SK-N-SH (cell line): ENCODE data around the gene GADD45B. TPM values are rescaled to one million over a fixed set of nuclear protein-coding genes. Genes with fewer than 3 reads are reported as not detected.
A peak's percentile ranks its signal among the peaks of the same experiment; 100 is the strongest.

Experiments used
- CTCF ChIA-PET: fragments of 300-600, 350-600 bp; formaldehyde crosslinking; extraction: SDS; loops from one replicate; lab custom pipeline; 2021; lab: Yijun Ruan, JAX
- POLR2A ChIA-PET: fragments of 350-600 bp; sonication (Branson Sonifier 250); formaldehyde crosslinking; extraction: SDS; loops from one replicate; lab custom pipeline; 2020; ENCODE audit warnings: antibody characterized with exemption, inconsistent platforms; lab: Yijun Ruan, JAX
- DNase-seq: peaks from one replicate; pipeline ENCODE4 v3.0.0; 2012
- H2AFZ ChIP-seq: fragments of 200-600 bp; sonication (generic); 2 replicates; pipeline ENCODE4 v1.8.1; 2016; ENCODE audit warnings: antibody characterized with exemption, mild to moderate bottlenecking, low read depth
- H3F3A ChIP-seq: fragments of 200-600 bp; sonication (generic); replicated peaks from 2 replicates; pipeline ENCODE3; 2016; ENCODE audit warnings: antibody characterized with exemption, mild to moderate bottlenecking; ENCODE audit not compliant: insufficient read depth
- H3K27ac ChIP-seq, 2 experiments: fragments of 200-500 bp in 1 of 2; fragments of 200-600 bp in 1 of 2; sonication (Bioruptor generic) in 1 of 2; sonication (generic), shearing (Covaris generic) in 1 of 2; 2 replicates each; pipeline versions ENCODE4 v1.5.1 to v1.6.1; 2014 to 2016; ENCODE audit warnings: low read depth in 2 of 2, inconsistent platforms in 1 of 2, low read length in 1 of 2, mild to moderate bottlenecking in 1 of 2, mixed read lengths in 1 of 2
- H3K27me3 ChIP-seq: fragments of 200-600 bp; sonication (generic), shearing (Covaris generic); 2 replicates; pipeline ENCODE4 v1.6.1; 2016; ENCODE audit warnings: mixed run types; ENCODE audit not compliant: insufficient read depth
- H3K36me3 ChIP-seq, 2 experiments: fragments of 200-500 bp in 1 of 2; fragments of 200-600 bp in 1 of 2; sonication (Bioruptor generic) in 1 of 2; sonication (generic) in 1 of 2; replicated peaks in 1 of 2; 2 replicates each; pipeline versions ENCODE3 to v1.5.1; 2014 to 2016; ENCODE audit warnings: low read length in 1 of 2, mild to moderate bottlenecking in 1 of 2; ENCODE audit not compliant: insufficient read depth in 2 of 2, control insufficient read depth in 1 of 2
- H3K4me1 ChIP-seq, 2 experiments: fragments of 200-500 bp in 1 of 2; fragments of 200-600 bp in 1 of 2; sonication (Bioruptor generic) in 1 of 2; sonication (generic), shearing (Covaris generic) in 1 of 2; 2 replicates each; pipeline versions ENCODE4 v1.5.1 to v1.6.1; 2014 to 2016; ENCODE audit warnings: low read depth in 1 of 2, low read length in 1 of 2, mixed run types in 1 of 2; ENCODE audit not compliant: insufficient read depth in 2 of 2, control insufficient read depth in 1 of 2
- H3K4me2 ChIP-seq: fragments of 200-600 bp; sonication (generic), shearing (Covaris generic); 2 replicates; pipeline ENCODE4 v1.6.1; 2017; ENCODE audit warnings: mixed run types
- H3K4me3 ChIP-seq, 2 experiments: fragments of 200-500 bp in 1 of 2; fragments of 200-600 bp in 1 of 2; sonication (Bioruptor generic) in 1 of 2; sonication (generic), shearing (Covaris generic) in 1 of 2; 2 replicates each; pipeline versions ENCODE4 v1.5.1 to v1.8.1; 2014 to 2016; ENCODE audit warnings: low read depth in 2 of 2, inconsistent platforms in 1 of 2, low read length in 1 of 2, mild to moderate bottlenecking in 1 of 2, mixed read lengths in 1 of 2, moderate library complexity in 1 of 2
- H3K79me2 ChIP-seq: fragments of 200-600 bp; sonication (generic); 2 replicates; pipeline ENCODE4 v1.8.1; 2017; ENCODE audit warnings: mild to moderate bottlenecking; ENCODE audit not compliant: insufficient read depth
- H3K9ac ChIP-seq: fragments of 200-600 bp; sonication (generic); 2 replicates; pipeline ENCODE4 v1.6.1; 2017; ENCODE audit warnings: mixed run types
- H3K9me2 ChIP-seq: fragments of 200-600 bp; sonication (generic); 2 replicates; pipeline ENCODE4 v1.6.1; 2017; ENCODE audit warnings: mixed run types
- H3K9me3 ChIP-seq: fragments of 200-600 bp; sonication (generic); 2 replicates; pipeline ENCODE4 v1.6.1; 2017; ENCODE audit warnings: mixed run types, mild to moderate bottlenecking, moderate library complexity
- H4K20me1 ChIP-seq: fragments of 200-600 bp; sonication (generic); 2 replicates; pipeline ENCODE4 v1.6.1; 2017; ENCODE audit warnings: mild to moderate bottlenecking, mixed run types; ENCODE audit not compliant: insufficient read depth
- ELF1 ChIP-seq: IDR thresholded peaks from 2 replicates; pipeline ENCODE4 v1.4.0; 2012
- FOSL2 ChIP-seq: IDR thresholded peaks from 2 replicates; pipeline ENCODE4 v1.4.0; 2012; ENCODE audit warnings: low read depth, mild to moderate bottlenecking, moderate library complexity, borderline replicate concordance
- FOXJ3 ChIP-seq: sonication (generic); formaldehyde crosslinking; IDR thresholded peaks from 2 replicates; pipeline ENCODE4 v1.5.1; 2020; ENCODE audit warnings: mild to moderate bottlenecking, missing genetic modification reagents
- GABPA ChIP-seq: IDR thresholded peaks from 2 replicates; pipeline ENCODE4 v1.4.0; 2012; ENCODE audit warnings: low read depth, mild to moderate bottlenecking
- RCOR1 ChIP-seq: fragments of 150-350 bp; IDR thresholded peaks from 2 replicates; pipeline ENCODE4 v1.6.1; 2017; ENCODE audit warnings: antibody characterized with exemption, low read length
- RFX5 ChIP-seq: IDR thresholded peaks from 2 replicates; pipeline ENCODE4 v1.6.1; 2012; ENCODE audit warnings: mild to moderate bottlenecking, improper control_type of control experiment, low read length
- TAF1 ChIP-seq: IDR thresholded peaks from 2 replicates; pipeline ENCODE4 v1.6.1; 2012; ENCODE audit warnings: low read depth, mild to moderate bottlenecking, low read length, moderate library complexity, borderline replicate concordance
- TEAD4 ChIP-seq: IDR thresholded peaks from 2 replicates; pipeline ENCODE4 v1.4.0; 2012; ENCODE audit warnings: mild to moderate bottlenecking, borderline replicate concordance; ENCODE audit not compliant: insufficient read depth
- WGBS: methylation state at CpG from one replicate; pipeline ENCODE4 v1.1.6; 2017; ENCODE audit warnings: low lambda C conversion rate; 5-methylcytosine and 5-hydroxymethylcytosine counted together
- polyA plus RNA-seq, 3 experiments: library from polyadenylated mRNA; depleted of rRNA; stranded (reverse); fragments of >200 nt; gene quantifications; 2 replicates each; pipeline ENCODE4 v1.2.3, GENCODE V29; 2012
- TF ChIP-seq, protein P1 (sequence below): fragments of 200-600 bp; sonication (generic); IDR thresholded peaks from 2 replicates; pipeline ENCODE4 v1.6.1; 2017; ENCODE audit warnings: antibody characterized with exemption, mild to moderate bottlenecking, moderate library complexity
- TF ChIP-seq, protein P2 (sequence below): fragments of 150-350 bp; IDR thresholded peaks from 2 replicates; pipeline ENCODE4 v1.6.1; 2016; ENCODE audit warnings: mild to moderate bottlenecking, low read depth, low read length
- TF ChIP-seq, protein P3 (sequence below): IDR thresholded peaks from 2 replicates; pipeline ENCODE4 v1.6.1; 2012; ENCODE audit warnings: mild to moderate bottlenecking, low read depth, low read length, moderate library complexity
- TF ChIP-seq, protein P4 (sequence below): IDR thresholded peaks from 2 replicates; pipeline ENCODE4 v1.4.0; 2012; ENCODE audit warnings: low read depth, borderline replicate concordance
- TF ChIP-seq, protein P5 (sequence below): IDR thresholded peaks from 2 replicates; pipeline ENCODE4 v1.4.0; 2012; ENCODE audit warnings: low read depth

The GADD45B gene
- polyA plus RNA-seq, 1 of the 3 experiments (the other 2 are of a cell fraction), result 67.6 TPM

DNA sequence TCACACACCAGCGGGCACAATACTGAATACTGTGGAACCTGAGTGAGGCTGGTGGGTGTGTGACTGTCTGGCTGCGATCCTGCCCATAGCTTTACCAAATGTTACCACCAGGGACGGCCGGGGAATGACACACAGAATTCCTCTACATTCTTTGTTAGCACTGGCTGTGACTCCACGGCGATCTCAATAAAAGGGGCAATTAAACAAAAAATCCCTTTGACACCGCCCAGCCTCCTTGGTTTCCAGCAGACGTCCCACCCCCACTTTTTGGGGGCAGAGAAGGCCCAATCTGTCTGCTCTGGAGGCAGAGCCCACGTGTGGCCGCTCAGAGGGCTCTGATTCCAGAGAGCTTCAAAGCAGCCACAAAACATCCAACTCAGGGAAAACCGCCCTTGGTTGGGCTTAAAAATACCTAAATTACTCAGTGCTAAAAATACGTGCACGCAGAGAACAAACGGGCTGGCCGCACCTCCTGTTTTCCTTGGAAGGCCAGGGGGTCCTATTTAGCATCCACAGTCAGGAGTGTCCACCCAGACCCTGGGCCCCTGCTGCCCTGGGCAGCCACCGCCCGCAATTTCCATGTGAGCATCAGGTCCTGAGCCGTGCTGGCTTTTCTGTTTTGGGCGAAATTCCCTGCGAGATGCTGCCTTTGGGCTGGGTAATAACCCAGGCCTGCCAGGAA, 47.8 kb downstream of the GADD45B start:
- peak overlapping the region in 1 of 2 experiments; percentile 19; a peak in 2 of 4 replicates for H3K27ac ChIP-seq
- 0 out of 2 replicates have a peak overlapping the region, but pooled peaks have one; percentile 66 for H2AFZ ChIP-seq
- no peaks in the 10 kb centered on the region for H3K27me3 ChIP-seq
- CTCF ChIA-PET, result interaction anchor here (0.6 to 1.3 kb wide), 2 partner anchors 14 to 27 kb away, joined by 3 read pairs; no protein-coding TSS in a partner anchor
- no peak overlapping the region for H3K4me3 ChIP-seq
- no peak for TF ChIP-seq FOSL2
- TF ChIP-seq, protein P1, sequence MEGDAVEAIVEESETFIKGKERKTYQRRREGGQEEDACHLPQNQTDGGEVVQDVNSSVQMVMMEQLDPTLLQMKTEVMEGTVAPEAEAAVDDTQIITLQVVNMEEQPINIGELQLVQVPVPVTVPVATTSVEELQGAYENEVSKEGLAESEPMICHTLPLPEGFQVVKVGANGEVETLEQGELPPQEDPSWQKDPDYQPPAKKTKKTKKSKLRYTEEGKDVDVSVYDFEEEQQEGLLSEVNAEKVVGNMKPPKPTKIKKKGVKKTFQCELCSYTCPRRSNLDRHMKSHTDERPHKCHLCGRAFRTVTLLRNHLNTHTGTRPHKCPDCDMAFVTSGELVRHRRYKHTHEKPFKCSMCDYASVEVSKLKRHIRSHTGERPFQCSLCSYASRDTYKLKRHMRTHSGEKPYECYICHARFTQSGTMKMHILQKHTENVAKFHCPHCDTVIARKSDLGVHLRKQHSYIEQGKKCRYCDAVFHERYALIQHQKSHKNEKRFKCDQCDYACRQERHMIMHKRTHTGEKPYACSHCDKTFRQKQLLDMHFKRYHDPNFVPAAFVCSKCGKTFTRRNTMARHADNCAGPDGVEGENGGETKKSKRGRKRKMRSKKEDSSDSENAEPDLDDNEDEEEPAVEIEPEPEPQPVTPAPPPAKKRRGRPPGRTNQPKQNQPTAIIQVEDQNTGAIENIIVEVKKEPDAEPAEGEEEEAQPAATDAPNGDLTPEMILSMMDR, result peak; percentile 38
- H3K36me3 ChIP-seq, result no peaks in the 10 kb centered on the region
- no peaks in the 10 kb centered on the region; a peak in 2 of 4 replicates for H3K4me1 ChIP-seq
- peaks cover 29% of the 10 kb centered on the region for H3F3A ChIP-seq
- H3K9me2 ChIP-seq, result no peaks in the 10 kb centered on the region
- POLR2A ChIA-PET, result no interaction called here
- no peaks in the 10 kb centered on the region for H4K20me1 ChIP-seq
- H3K79me2 ChIP-seq, result no peaks in the 10 kb centered on the region
- WGBS, result 56% methylated on average over 12 of the region's 20 CpGs
- no peak overlapping the region; the same call in 1 of the 2 replicates for H3K4me2 ChIP-seq
- DNase-seq, result no peak
- H3K9me3 ChIP-seq, result no peaks in the 10 kb centered on the region
- H3K9ac ChIP-seq, result no peak overlapping the region

DNA sequence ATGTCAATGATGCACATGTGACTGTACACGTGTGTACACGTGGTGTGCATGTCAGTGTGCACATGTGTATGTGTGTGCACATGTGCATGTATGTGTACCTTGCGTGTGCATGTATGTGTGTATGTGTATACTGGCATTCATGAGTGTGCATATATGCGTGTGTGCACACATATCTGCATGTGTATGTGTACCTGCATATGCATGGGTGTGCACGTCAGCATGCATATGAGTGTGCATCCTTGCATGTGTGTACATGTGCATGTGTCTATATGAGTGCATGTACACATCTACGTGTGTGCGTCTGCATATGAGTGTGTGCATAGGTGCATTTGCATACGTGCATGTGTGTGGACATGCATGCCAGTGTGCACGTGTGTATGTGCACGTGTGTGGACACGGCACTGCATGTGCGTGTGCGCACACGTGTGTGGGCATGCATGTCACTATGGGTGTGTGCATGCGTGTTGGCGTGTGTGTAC, 48.5 kb downstream of the GADD45B start:
- POLR2A ChIA-PET, result no interaction called here
- TF ChIP-seq ELF1 (no peak), TEAD4 (no peak), FOSL2 (no peak), RCOR1 (no peak), GABPA (no peak), FOXJ3 (no peak), TAF1 (no peak), RFX5 (no peak)
- TF ChIP-seq, protein P2, sequence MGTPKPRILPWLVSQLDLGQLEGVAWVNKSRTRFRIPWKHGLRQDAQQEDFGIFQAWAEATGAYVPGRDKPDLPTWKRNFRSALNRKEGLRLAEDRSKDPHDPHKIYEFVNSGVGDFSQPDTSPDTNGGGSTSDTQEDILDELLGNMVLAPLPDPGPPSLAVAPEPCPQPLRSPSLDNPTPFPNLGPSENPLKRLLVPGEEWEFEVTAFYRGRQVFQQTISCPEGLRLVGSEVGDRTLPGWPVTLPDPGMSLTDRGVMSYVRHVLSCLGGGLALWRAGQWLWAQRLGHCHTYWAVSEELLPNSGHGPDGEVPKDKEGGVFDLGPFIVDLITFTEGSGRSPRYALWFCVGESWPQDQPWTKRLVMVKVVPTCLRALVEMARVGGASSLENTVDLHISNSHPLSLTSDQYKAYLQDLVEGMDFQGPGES, result no peak
- TF ChIP-seq, protein P3, sequence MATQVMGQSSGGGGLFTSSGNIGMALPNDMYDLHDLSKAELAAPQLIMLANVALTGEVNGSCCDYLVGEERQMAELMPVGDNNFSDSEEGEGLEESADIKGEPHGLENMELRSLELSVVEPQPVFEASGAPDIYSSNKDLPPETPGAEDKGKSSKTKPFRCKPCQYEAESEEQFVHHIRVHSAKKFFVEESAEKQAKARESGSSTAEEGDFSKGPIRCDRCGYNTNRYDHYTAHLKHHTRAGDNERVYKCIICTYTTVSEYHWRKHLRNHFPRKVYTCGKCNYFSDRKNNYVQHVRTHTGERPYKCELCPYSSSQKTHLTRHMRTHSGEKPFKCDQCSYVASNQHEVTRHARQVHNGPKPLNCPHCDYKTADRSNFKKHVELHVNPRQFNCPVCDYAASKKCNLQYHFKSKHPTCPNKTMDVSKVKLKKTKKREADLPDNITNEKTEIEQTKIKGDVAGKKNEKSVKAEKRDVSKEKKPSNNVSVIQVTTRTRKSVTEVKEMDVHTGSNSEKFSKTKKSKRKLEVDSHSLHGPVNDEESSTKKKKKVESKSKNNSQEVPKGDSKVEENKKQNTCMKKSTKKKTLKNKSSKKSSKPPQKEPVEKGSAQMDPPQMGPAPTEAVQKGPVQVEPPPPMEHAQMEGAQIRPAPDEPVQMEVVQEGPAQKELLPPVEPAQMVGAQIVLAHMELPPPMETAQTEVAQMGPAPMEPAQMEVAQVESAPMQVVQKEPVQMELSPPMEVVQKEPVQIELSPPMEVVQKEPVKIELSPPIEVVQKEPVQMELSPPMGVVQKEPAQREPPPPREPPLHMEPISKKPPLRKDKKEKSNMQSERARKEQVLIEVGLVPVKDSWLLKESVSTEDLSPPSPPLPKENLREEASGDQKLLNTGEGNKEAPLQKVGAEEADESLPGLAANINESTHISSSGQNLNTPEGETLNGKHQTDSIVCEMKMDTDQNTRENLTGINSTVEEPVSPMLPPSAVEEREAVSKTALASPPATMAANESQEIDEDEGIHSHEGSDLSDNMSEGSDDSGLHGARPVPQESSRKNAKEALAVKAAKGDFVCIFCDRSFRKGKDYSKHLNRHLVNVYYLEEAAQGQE, result no peak
- TF ChIP-seq, protein P4, sequence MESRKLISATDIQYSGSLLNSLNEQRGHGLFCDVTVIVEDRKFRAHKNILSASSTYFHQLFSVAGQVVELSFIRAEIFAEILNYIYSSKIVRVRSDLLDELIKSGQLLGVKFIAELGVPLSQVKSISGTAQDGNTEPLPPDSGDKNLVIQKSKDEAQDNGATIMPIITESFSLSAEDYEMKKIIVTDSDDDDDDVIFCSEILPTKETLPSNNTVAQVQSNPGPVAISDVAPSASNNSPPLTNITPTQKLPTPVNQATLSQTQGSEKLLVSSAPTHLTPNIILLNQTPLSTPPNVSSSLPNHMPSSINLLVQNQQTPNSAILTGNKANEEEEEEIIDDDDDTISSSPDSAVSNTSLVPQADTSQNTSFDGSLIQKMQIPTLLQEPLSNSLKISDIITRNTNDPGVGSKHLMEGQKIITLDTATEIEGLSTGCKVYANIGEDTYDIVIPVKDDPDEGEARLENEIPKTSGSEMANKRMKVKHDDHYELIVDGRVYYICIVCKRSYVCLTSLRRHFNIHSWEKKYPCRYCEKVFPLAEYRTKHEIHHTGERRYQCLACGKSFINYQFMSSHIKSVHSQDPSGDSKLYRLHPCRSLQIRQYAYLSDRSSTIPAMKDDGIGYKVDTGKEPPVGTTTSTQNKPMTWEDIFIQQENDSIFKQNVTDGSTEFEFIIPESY, result no peak
- TF ChIP-seq, protein P5, sequence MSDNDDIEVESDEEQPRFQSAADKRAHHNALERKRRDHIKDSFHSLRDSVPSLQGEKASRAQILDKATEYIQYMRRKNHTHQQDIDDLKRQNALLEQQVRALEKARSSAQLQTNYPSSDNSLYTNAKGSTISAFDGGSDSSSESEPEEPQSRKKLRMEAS, result no peak
- TF ChIP-seq, protein P1, result no peak

More for the DNA sequence above, 48.5 kb downstream of the GADD45B start:
- no peak overlapping the region for H3K4me3 ChIP-seq
- no peaks in the 10 kb centered on the region; a peak in 2 of 4 replicates for H3K4me1 ChIP-seq
- H4K20me1 ChIP-seq, result no peaks in the 10 kb centered on the region
- CTCF ChIA-PET, result no interaction called here
- no peaks in the 10 kb centered on the region for H3K27me3 ChIP-seq
- no peak for DNase-seq
- H3K79me2 ChIP-seq, result no peaks in the 10 kb centered on the region
- peak overlapping the region; percentile 60; the same call in 1 of the 2 replicates for H3K4me2 ChIP-seq
- H3K9me3 ChIP-seq, result no peaks in the 10 kb centered on the region
- no peak overlapping the region for H3K9ac ChIP-seq
- no peaks in the 10 kb centered on the region for H3K36me3 ChIP-seq
- no peaks in the 10 kb centered on the region for H3K9me2 ChIP-seq
- no peak overlapping the region for H2AFZ ChIP-seq
- H3F3A ChIP-seq, result peaks cover 30% of the 10 kb centered on the region
- WGBS, result 89% methylated on average over 16 of the region's 16 CpGs
- no peak overlapping the region for H3K27ac ChIP-seq
